DLD1 (cell line): Measurements from ENCODE around the gene BBC3.

ENCODE experiments used
- in situ Hi-C: cut with HindIII; loops from 2 replicates; pipeline ENCODE4 v1.10.0; 2017; ENCODE audit warnings: low sequenced_read_pairs

BBC3 gene

GRCh38 chr19:47232422-47233211, 1.6 kb upstream of the BBC3 start:
- in situ Hi-C loops, result no loop called here

GRCh38 chr19:47231215-47232054, 436 bp upstream of the BBC3 start:
- in situ Hi-C loops, result no loop called here

- in situ Hi-C loops, result no loop called here
Measured at GRCh38 chr19:47230054-47230920, 712 bp downstream of the BBC3 start.

GRCh38 chr19:47229676-47230053, 1.3 kb downstream of the BBC3 start:
- in situ Hi-C loops, result no loop called here

- in situ Hi-C loops, result no loop called here
Measured at GRCh38 chr19:47228937-47229675, 1.9 kb downstream of the BBC3 start.

GRCh38 chr19:47228168-47228936, 2.6 kb downstream of the BBC3 start:
- in situ Hi-C loops, result no loop called here

GRCh38 chr19:47227352-47228167, 3.4 kb downstream of the BBC3 start:
- in situ Hi-C loops, result no loop called here

- in situ Hi-C loops, result no loop called here
Measured at GRCh38 chr19:47226426-47227351, 4.3 kb downstream of the BBC3 start.

- in situ Hi-C loops, result no loop called here
Measured at GRCh38 chr19:47225746-47226425, 5.1 kb downstream of the BBC3 start.

- in situ Hi-C loops, result no loop called here
Measured at GRCh38 chr19:47221890-47222289, 9.1 kb downstream of the BBC3 start.

GRCh38 chr19:47221080-47221841, 9.7 kb downstream of the BBC3 start:
- in situ Hi-C loops, result no loop called here

GRCh38 chr19:47215581-47215980, 15.4 kb downstream of the BBC3 start:
- in situ Hi-C loops, result no loop called here

- in situ Hi-C loops, result no loop called here
Measured at GRCh38 chr19:47210689-47211316, 20.2 kb downstream of the BBC3 start.

- in situ Hi-C loops, result no loop called here
Measured at GRCh38 chr19:47210180-47210490, 20.9 kb downstream of the BBC3 start.

GRCh38 chr19:47209319-47210179, 21.4 kb downstream of the BBC3 start:
- in situ Hi-C loops, result no loop called here
